ENCODE data around the gene IL18BP.

The IL18BP gene

GRCh38 chr11:72030472-72031045 is 31.9 kb downstream of the IL18BP start:
- in situ Hi-C loops (cut with HindIII; ENCODE audit: low pct_ligation_motif_present, low sequenced_read_pairs) = no loop called here
- Histone ChIP-seq H3K36me3 (replicated peaks) (peaks cover 37% of the 10 kb centered on the region), H3K4me3 (ENCODE audit: low read depth, low read length) (no peak overlapping the region), H3K27me3 (replicated peaks) (no peaks in the 10 kb centered on the region), H3K27ac (no peak overlapping the region)
- no peak for DNase-seq
- no peak for TF ChIP-seq CTCF (IDR thresholded peaks at IDR 0.05; ENCODE audit: low read depth, low read length, missing control alignments)

GRCh38 chr11:72036687-72037086 is 38.0 kb downstream of the IL18BP start:
- H3K4me3 ChIP-seq (ENCODE audit: low read depth, low read length) = no peak overlapping the region
- peaks cover 13% of the 10 kb centered on the region for H3K36me3 ChIP-seq (replicated peaks)
- DNase-seq = no peak
- H3K27ac ChIP-seq = no peak overlapping the region
- H3K27me3 ChIP-seq (replicated peaks) = no peaks in the 10 kb centered on the region
- no peak for TF ChIP-seq CTCF (IDR thresholded peaks at IDR 0.05; ENCODE audit: low read depth, low read length, missing control alignments)
- in situ Hi-C loops (cut with HindIII; ENCODE audit: low pct_ligation_motif_present, low sequenced_read_pairs) = no loop called here

- Histone ChIP-seq H3K4me3 (ENCODE audit: low read depth, low read length) (no peak overlapping the region), H3K27me3 (replicated peaks) (no peaks in the 10 kb centered on the region), H3K36me3 (replicated peaks) (peaks cover 13% of the 10 kb centered on the region), H3K27ac (no peak overlapping the region)
- no peak for TF ChIP-seq CTCF (IDR thresholded peaks at IDR 0.05; ENCODE audit: low read depth, low read length, missing control alignments)
- no peak for DNase-seq
- in situ Hi-C loops (cut with HindIII; ENCODE audit: low pct_ligation_motif_present, low sequenced_read_pairs) = no loop called here
Measured at GRCh38 chr11:72037554-72038311, 39.0 kb downstream of the IL18BP start.

- Histone ChIP-seq H3K36me3 (replicated peaks) (peaks cover 11% of the 10 kb centered on the region), H3K4me3 (ENCODE audit: low read depth, low read length) (peak overlapping the region; percentile 74), H3K27ac (no peak overlapping the region), H3K27me3 (replicated peaks) (no peaks in the 10 kb centered on the region)
- no peak for TF ChIP-seq CTCF (IDR thresholded peaks at IDR 0.05; ENCODE audit: low read depth, low read length, missing control alignments)
- in situ Hi-C loops (cut with HindIII; ENCODE audit: low pct_ligation_motif_present, low sequenced_read_pairs) = no loop called here
- peak; percentile 18 for DNase-seq
Measured at GRCh38 chr11:72038491-72038890, 39.8 kb downstream of the IL18BP start.

GRCh38 chr11:72039031-72039855 is 40.5 kb downstream of the IL18BP start:
- no peak for TF ChIP-seq CTCF (IDR thresholded peaks at IDR 0.05; ENCODE audit: low read depth, low read length, missing control alignments)
- Histone ChIP-seq H3K27me3 (replicated peaks) (no peaks in the 10 kb centered on the region), H3K4me3 (ENCODE audit: low read depth, low read length) (peak overlapping the region; percentile 74), H3K36me3 (replicated peaks) (peaks cover 5% of the 10 kb centered on the region), H3K27ac (peak overlapping the region; percentile 6)
- no peak for DNase-seq
- in situ Hi-C loops (cut with HindIII; ENCODE audit: low pct_ligation_motif_present, low sequenced_read_pairs) = no loop called here

Data from brain microvascular endothelial cell (primary cell).